ENCODE measurements around the gene PDE2A.

The PDE2A gene

GRCh38 chr11:72634016-72634415 is 40.2 kb downstream of the PDE2A start:
- no peak for DNase-seq

- DNase-seq, result no peak
These were observed 41.2 kb downstream of the PDE2A start for GRCh38 chr11:72633068-72633467.

GRCh38 chr11:72631806-72632731 is 42.2 kb downstream of the PDE2A start:
- no peak for DNase-seq

GRCh38 chr11:72630104-72630852 is 43.9 kb downstream of the PDE2A start:
- DNase-seq, result no peak

- DNase-seq, result no peak
These were observed 45.0 kb downstream of the PDE2A start for GRCh38 chr11:72629266-72629665.

- DNase-seq, result no peak
These were observed 46.5 kb downstream of the PDE2A start for GRCh38 chr11:72627594-72628281.

GRCh38 chr11:72626414-72626936 is 47.7 kb downstream of the PDE2A start:
- no peak for DNase-seq

- no peak for DNase-seq
These were observed 48.4 kb downstream of the PDE2A start for GRCh38 chr11:72625691-72626413.

GRCh38 chr11:72624496-72625201 is 49.6 kb downstream of the PDE2A start:
- DNase-seq, result no peak

- no peak for DNase-seq
These were observed 51.2 kb downstream of the PDE2A start for GRCh38 chr11:72623052-72623451.

- no peak for DNase-seq
These were observed 53.1 kb downstream of the PDE2A start for GRCh38 chr11:72621008-72621610.

GRCh38 chr11:72618803-72619202 is 55.4 kb downstream of the PDE2A start:
- no peak for DNase-seq

GRCh38 chr11:72617080-72617762 is 57.0 kb downstream of the PDE2A start:
- DNase-seq, result no peak

- DNase-seq, result no peak
These were observed 57.6 kb downstream of the PDE2A start for GRCh38 chr11:72616655-72617054.

- DNase-seq, result no peak
These were observed 58.9 kb downstream of the PDE2A start for GRCh38 chr11:72615329-72615728.

- DNase-seq, result no peak
These were observed 59.8 kb downstream of the PDE2A start for GRCh38 chr11:72614381-72614780.

- DNase-seq, result no peak
These were observed 60.2 kb downstream of the PDE2A start for GRCh38 chr11:72613977-72614376.

- no peak for DNase-seq
These were observed 60.8 kb downstream of the PDE2A start for GRCh38 chr11:72613450-72613849.

GRCh38 chr11:72609476-72609875 is 64.7 kb downstream of the PDE2A start:
- DNase-seq, result no peak

- no peak for DNase-seq
These were observed 65.2 kb downstream of the PDE2A start for GRCh38 chr11:72609045-72609444.

GRCh38 chr11:72607496-72607895 is 66.7 kb downstream of the PDE2A start:
- DNase-seq, result no peak
